ENCODE data around the gene TMEM255B.
"Not testable (repeated sequence)": the region's sequence is repeated elsewhere in the genome, so short reads cannot be mapped to it uniquely, and the experiment has no call there.

TMEM255B gene

GRCh38 chr13:113750554-113751399, 8.2 kb upstream of the TMEM255B start:
- no peak for DNase-seq

GRCh38 chr13:113751491-113751890, 7.5 kb upstream of the TMEM255B start:
- DNase-seq, result no peak

GRCh38 chr13:113752211-113752986, 6.6 kb upstream of the TMEM255B start:
- DNase-seq, result not testable (repeated sequence)

GRCh38 chr13:113753171-113753570, 5.9 kb upstream of the TMEM255B start:
- DNase-seq, result no peak

- no peak for DNase-seq
These were observed 4.8 kb upstream of the TMEM255B start for GRCh38 chr13:113754242-113754641.

GRCh38 chr13:113754691-113755090, 4.3 kb upstream of the TMEM255B start:
- DNase-seq, result no peak

GRCh38 chr13:113756441-113757097, 2.5 kb upstream of the TMEM255B start:
- no peak for DNase-seq

GRCh38 chr13:113759525-113760137, 605 bp downstream of the TMEM255B start:
- DNase-seq, result no peak

GRCh38 chr13:113761136-113761535, 2.1 kb downstream of the TMEM255B start:
- no peak for DNase-seq

GRCh38 chr13:113762075-113762474, 3.0 kb downstream of the TMEM255B start:
- DNase-seq, result no peak

GRCh38 chr13:113762538-113762937, 3.5 kb downstream of the TMEM255B start:
- no peak for DNase-seq

GRCh38 chr13:113763254-113763653, 4.2 kb downstream of the TMEM255B start:
- DNase-seq, result no peak

GRCh38 chr13:113763961-113764792, 5.2 kb downstream of the TMEM255B start:
- no peak for DNase-seq

GRCh38 chr13:113764793-113765563, 6.0 kb downstream of the TMEM255B start:
- no peak for DNase-seq

GRCh38 chr13:113765564-113765910, 6.5 kb downstream of the TMEM255B start:
- DNase-seq, result no peak

GRCh38 chr13:113766035-113766800, 7.2 kb downstream of the TMEM255B start:
- no peak for DNase-seq

- no peak for DNase-seq
These were observed 8.3 kb downstream of the TMEM255B start for GRCh38 chr13:113767366-113767765.

GRCh38 chr13:113768018-113768905, 9.2 kb downstream of the TMEM255B start:
- DNase-seq, result no peak

- no peak for DNase-seq
These were observed 10.1 kb downstream of the TMEM255B start for GRCh38 chr13:113769106-113769505.

GRCh38 chr13:113769881-113770280, 10.9 kb downstream of the TMEM255B start:
- no peak for DNase-seq

All from activated CD4-positive, alpha-beta T cell treated with anti-CD3 and anti-CD28 coated beads, Interleukin-2, amount 50 U/mL, for 48 hours (primary cell).